Nephron progenitor cell (in vitro differentiated cells): ENCODE results near the gene MAGEA10.

ENCODE experiments used
- DNase-seq: peaks from one replicate; pipeline ENCODE4 v3.0.0; 2021
- H3K27ac Mint-ChIP-seq: 2 replicates; pipeline ENCODE4 v1.8.0; 2021; ENCODE audit warnings: mild to moderate bottlenecking, moderate library complexity, mixed read lengths
- H3K27me3 Mint-ChIP-seq: 2 replicates; pipeline ENCODE4 v1.8.0; 2021; ENCODE audit warnings: mild to moderate bottlenecking, low read depth, mixed read lengths; ENCODE audit not compliant: poor library complexity
- H3K36me3 Mint-ChIP-seq: 2 replicates; pipeline ENCODE4 v1.8.0; 2021; ENCODE audit warnings: low read depth, mixed read lengths
- H3K4me1 Mint-ChIP-seq: 2 replicates; pipeline ENCODE4 v1.8.0; 2021; ENCODE audit warnings: mixed read lengths
- H3K4me3 Mint-ChIP-seq: 2 replicates; pipeline ENCODE4 v1.8.0; 2021; ENCODE audit warnings: mild to moderate bottlenecking, moderate library complexity, mixed read lengths
- H3K9me3 Mint-ChIP-seq: 2 replicates; pipeline ENCODE4 v1.8.0; 2021; ENCODE audit warnings: mild to moderate bottlenecking, moderate library complexity, mixed read lengths
- TF ChIP-seq, protein P1 (sequence below): fragments of 200-600 bp; sonication (generic); IDR thresholded peaks from 2 replicates; pipeline ENCODE4 v1.5.0; 2021; ENCODE audit warnings: antibody characterized with exemption

MAGEA10 gene

DNA sequence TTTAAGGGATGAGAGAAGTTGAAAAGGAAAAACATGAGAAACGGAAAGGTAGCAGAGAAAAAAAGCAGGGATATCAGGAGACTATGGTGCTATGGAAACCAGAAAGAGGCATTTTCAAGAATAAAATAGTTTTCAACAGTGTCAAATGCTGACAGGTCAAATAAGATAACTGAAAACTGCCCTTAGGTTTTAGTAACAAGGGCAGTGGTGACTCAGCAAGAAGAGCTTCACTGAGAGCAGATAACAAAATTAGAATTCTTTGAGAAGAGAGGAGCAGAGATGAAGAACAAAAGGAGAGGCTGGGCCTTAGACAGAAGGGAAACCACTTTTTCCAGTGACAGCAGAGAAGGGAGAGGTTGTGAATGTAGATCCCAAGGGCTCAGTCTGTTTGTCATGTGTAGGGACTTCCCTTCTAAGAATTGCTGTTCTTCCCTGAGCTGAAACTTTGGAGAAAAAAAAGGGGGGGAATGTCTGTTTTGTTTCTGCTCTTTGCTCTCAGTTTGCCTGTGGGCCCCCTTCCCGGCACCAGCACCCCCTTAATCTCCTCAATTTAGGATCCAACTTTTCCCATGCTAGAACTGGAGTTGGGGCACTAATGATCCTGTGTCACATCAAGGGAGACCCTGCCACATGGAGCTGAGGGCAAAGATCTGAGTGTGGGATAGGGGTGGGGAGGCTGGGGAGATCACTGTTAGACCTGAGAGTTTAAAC, 26.8 kb upstream of the MAGEA10 start:
- TF ChIP-seq, protein P1, sequence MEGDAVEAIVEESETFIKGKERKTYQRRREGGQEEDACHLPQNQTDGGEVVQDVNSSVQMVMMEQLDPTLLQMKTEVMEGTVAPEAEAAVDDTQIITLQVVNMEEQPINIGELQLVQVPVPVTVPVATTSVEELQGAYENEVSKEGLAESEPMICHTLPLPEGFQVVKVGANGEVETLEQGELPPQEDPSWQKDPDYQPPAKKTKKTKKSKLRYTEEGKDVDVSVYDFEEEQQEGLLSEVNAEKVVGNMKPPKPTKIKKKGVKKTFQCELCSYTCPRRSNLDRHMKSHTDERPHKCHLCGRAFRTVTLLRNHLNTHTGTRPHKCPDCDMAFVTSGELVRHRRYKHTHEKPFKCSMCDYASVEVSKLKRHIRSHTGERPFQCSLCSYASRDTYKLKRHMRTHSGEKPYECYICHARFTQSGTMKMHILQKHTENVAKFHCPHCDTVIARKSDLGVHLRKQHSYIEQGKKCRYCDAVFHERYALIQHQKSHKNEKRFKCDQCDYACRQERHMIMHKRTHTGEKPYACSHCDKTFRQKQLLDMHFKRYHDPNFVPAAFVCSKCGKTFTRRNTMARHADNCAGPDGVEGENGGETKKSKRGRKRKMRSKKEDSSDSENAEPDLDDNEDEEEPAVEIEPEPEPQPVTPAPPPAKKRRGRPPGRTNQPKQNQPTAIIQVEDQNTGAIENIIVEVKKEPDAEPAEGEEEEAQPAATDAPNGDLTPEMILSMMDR = no peak
- Mint-ChIP-seq H3K9me3 (peaks cover 54% of the 10 kb centered on the region), H3K4me1 (no peaks in the 10 kb centered on the region), H3K27me3 (no peaks in the 10 kb centered on the region), H3K4me3 (no peak overlapping the region), H3K27ac (no peak overlapping the region), H3K36me3 (peaks cover 6% of the 10 kb centered on the region)
- no peak for DNase-seq

DNA sequence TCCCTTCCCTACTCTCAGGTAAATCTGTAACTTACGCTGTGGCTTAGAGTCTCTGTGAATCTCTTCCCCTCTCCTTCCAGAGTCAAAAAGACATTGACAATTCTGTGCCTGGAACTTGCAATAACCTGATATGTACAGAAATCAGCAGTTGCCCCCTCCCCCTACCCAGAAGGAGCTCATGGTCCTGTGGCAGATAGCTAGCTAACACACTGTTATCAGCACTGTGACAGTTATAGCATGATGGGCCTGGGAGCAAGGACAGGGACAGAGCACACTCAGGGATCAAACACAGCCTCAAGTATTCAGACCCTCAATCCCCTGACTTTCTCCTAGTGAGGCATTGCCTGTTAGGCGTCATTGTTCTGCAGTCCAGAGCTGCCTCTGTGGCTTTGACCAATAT, 18.7 kb upstream of the MAGEA10 start:
- H3K9me3 Mint-ChIP-seq = peaks cover 41% of the 10 kb centered on the region
- TF ChIP-seq, protein P1 = no peak
- H3K27ac Mint-ChIP-seq = no peak overlapping the region
- no peak overlapping the region for H3K4me3 Mint-ChIP-seq
- no peak for DNase-seq
- peaks cover 6% of the 10 kb centered on the region for H3K4me1 Mint-ChIP-seq
- no peaks in the 10 kb centered on the region for H3K36me3 Mint-ChIP-seq
- peaks cover 5% of the 10 kb centered on the region for H3K27me3 Mint-ChIP-seq

DNA sequence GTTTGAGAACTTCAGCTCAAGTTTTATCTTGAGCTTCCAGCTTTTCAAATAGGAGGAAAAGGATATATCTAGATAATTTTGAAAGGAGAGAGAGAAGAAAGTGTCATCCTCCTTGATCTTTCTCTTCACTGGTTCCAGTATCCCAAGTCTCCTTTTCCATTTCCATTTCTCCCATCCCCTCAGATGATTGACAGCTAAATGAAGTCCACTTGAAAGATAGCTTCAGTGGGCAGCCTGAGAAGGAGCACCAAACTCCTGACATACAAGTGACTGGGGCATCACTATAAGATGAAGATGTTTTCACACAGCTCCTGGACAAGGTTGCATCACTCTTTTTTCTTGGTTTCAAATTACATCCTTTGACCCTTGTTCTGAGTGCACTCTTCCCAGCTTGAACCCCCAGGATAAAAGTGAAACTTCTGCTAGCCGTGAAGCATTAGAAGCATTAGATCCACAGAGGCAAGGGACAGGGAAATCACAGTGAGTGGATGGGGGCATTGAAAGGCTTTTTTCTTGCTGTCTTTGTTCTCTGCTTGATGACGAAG, 17.5 kb upstream of the MAGEA10 start:
- Mint-ChIP-seq H3K27ac (no peak overlapping the region), H3K9me3 (peaks cover 34% of the 10 kb centered on the region), H3K4me3 (no peak overlapping the region), H3K27me3 (peaks cover 5% of the 10 kb centered on the region), H3K36me3 (no peaks in the 10 kb centered on the region), H3K4me1 (peaks cover 6% of the 10 kb centered on the region)
- TF ChIP-seq, protein P1 = no peak
- no peak for DNase-seq

DNA sequence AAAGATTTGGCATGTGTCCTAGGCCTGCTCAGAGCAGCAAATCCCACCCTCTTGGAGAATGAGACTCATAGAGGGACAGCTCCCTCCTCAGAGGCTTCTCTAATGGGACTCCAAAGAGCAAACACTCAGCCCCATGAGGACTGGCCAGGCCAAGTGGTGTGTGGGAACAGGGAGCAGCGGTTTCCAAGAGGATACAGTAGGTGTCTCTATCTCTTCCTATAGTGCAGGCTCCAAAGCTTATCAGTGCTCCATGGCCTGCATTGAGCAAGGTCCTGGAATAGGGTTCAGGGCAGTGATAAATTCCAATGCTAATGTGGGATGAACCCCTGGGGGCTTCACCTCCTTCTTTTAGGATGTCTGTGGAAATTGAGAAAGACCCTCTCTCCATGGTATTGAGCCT, 15.7 kb upstream of the MAGEA10 start:
- Mint-ChIP-seq H3K4me3 (no peak overlapping the region), H3K27ac (no peak overlapping the region), H3K9me3 (peaks cover 44% of the 10 kb centered on the region), H3K27me3 (peaks cover 5% of the 10 kb centered on the region), H3K36me3 (no peaks in the 10 kb centered on the region), H3K4me1 (peaks cover 6% of the 10 kb centered on the region)
- no peak for DNase-seq
- TF ChIP-seq, protein P1 = no peak

DNA sequence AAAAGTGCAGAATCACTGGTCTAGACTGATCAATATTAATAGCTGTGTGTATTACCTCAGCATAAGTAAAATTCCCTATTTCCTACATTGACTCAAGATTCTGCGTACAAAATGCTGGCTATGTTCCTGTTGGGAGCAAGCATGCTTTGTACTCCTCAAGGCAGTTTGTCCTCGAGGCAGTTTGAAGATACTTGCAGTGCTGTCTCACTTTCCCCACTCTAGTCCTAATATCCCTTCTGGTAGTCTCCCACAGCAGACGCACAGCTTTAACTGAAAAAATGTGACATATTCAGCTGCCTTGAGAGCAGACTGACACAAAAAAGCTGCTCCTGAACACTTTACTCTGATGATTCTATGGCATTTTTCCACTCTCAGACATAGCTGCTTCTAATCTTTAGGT, 12.9 kb upstream of the MAGEA10 start:
- TF ChIP-seq, protein P1 = no peak
- peaks cover 43% of the 10 kb centered on the region for H3K9me3 Mint-ChIP-seq
- no peak overlapping the region for H3K4me3 Mint-ChIP-seq
- peaks cover 6% of the 10 kb centered on the region for H3K4me1 Mint-ChIP-seq
- H3K27ac Mint-ChIP-seq = no peak overlapping the region
- H3K36me3 Mint-ChIP-seq = no peaks in the 10 kb centered on the region
- H3K27me3 Mint-ChIP-seq = peaks cover 5% of the 10 kb centered on the region
- no peak for DNase-seq

DNA sequence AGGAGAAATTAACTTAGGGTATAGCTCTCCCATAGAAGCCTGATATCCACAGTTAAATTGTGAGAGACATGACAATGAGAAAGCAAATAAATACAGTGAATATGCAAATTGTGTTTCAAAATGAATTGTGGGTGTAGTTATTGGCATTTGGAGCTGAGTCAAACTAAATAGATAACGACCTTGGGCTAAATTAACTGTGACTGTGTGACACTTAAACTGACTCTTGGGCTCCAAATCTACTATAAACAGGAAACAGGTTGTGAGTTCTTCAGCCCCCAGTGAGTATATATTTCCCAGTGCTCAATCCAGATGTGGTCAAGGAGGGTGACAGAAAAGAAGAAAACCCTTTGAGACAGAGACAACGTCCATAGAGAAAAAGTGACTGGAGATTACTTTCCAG, 11.3 kb upstream of the MAGEA10 start:
- Mint-ChIP-seq H3K9me3 (peaks cover 38% of the 10 kb centered on the region), H3K4me1 (no peaks in the 10 kb centered on the region), H3K36me3 (no peaks in the 10 kb centered on the region), H3K27ac (no peak overlapping the region), H3K27me3 (no peaks in the 10 kb centered on the region), H3K4me3 (no peak overlapping the region)
- no peak for DNase-seq
- TF ChIP-seq, protein P1 = no peak
